WI38 (cell line): ENCODE measurements around the gene EGLN2.
"Not testable (repeated sequence)": the region's sequence is repeated elsewhere in the genome, so short reads cannot be mapped to it uniquely, and the experiment has no call there.

Source experiments
- H3K4me3 ChIP-seq: 2 replicates; pipeline ENCODE4 v1.5.1; 2011; ENCODE audit warnings: low read depth, mild to moderate bottlenecking, control low read depth, low read length

EGLN2 gene

DNA sequence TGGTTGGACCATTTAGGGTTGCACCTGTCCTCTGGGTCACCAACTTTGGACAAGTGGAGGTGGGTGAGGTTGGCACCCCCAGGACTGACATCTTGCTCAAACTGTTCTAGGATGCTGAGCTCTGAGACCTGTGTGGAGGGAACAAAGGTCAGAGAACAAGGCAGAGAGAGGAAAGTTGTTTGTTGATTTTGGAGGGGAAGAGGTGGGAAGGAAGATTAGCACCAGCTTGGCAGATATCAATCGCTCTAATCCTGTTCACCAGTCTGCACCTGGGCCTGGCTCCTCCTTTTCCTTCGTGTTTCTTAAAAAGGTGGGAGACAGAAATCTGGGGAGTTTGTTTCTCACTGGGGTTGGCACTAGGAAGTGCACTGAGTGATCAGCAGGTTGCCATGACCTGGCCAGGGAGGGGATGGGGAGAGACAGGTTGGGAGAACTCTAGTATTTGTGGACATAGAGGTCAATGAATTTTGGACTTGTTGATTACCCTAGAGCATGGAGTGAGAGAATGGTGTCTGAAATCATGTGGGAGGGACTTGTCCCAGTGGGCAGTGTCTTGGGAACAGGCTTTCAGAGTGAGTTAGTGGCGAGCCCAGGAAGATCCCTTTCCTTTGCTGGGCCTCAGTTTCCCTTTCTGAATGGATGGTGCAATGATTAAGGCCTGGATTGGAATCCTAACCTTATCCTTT lies 53.6 kb downstream of the EGLN2 start:
- not testable (repeated sequence) for H3K4me3 ChIP-seq
